ENCODE results near the gene PKP1.

PKP1 gene

GRCh38 chr1:201317551-201317950 is 34.2 kb downstream of the PKP1 start:
- no peak for TF ChIP-seq CTCF (IDR thresholded peaks at IDR 0.05; ENCODE audit: low read length)
- TF ChIP-seq EZH2 (optimal IDR thresholded peaks at IDR 0.05; ENCODE audit: low read depth, low read length): no peak
- no peak for TF ChIP-seq EZH2phosphoT487 (IDR thresholded peaks at IDR 0.05; ENCODE audit: low read length)
- Histone ChIP-seq H3K36me3 (replicated peaks; ENCODE audit: insufficient read depth, low read length) (no peaks in the 10 kb centered on the region), H3F3A (ENCODE audit: insufficient read depth, low read length) (no peaks in the 10 kb centered on the region), H3K9me2 (replicated peaks; ENCODE audit: insufficient read depth, low read length) (no peaks in the 10 kb centered on the region), H3K27ac (ENCODE audit: low read length) (no peak overlapping the region), H2AFZ (ENCODE audit: low read length) (no peak overlapping the region), H3K4me1 (ENCODE audit: low read length) (no peaks in the 10 kb centered on the region), H3K4me2 (ENCODE audit: low read depth, low read length) (no peak overlapping the region), H3K4me3 (ENCODE audit: low read length) (no peak overlapping the region), H4K20me1 (ENCODE audit: insufficient read depth, low read length) (no peaks in the 10 kb centered on the region), H3K79me2 (ENCODE audit: low read length) (no peaks in the 10 kb centered on the region), H3K9ac (ENCODE audit: low read length) (no peak overlapping the region), H3K27me3 (replicated peaks; ENCODE audit: insufficient read depth, low read length) (peaks cover 87% of the 10 kb centered on the region), H3K9me3 (replicated peaks; ENCODE audit: insufficient read depth, low read length) (no peaks in the 10 kb centered on the region)
- DNase-seq: no peak

DNA sequence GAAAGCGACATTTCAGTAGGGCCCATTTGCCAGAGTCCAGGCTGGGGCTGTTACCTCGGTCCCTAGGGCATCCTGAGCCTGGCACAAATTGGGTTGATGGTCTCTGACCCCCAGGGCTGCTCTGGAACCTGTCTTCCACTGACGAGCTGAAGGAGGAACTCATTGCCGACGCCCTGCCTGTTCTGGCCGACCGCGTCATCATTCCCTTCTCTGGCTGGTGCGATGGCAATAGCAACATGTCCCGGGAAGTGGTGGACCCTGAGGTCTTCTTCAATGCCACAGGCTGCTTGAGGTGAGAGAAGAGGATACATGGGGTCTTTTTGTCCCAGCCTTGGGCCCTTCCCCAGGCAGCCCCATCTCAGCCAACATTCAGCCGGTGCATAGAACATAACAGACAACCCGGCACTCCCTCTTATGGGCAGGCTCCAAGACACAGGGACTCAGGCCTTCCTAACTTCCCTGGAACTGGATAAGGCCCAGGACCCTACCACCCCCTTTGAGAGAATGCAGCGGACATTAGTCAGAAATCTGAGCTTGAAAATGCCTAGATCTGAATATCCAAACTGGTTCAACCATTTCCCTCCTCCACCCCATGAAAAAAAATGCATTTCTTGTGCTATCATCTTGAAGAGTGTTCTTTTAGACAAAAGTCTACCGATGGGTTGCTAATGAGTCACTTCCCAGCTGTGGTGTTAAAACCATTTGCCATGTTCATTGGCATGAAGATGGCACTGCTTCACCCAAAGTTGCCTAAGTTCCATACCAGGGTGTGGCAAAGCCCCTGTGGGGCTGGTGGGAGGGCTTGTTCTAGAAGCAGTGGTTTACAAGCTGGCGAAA is 35.4 kb downstream of the PKP1 start:
- no peak overlapping the region for H3K4me3 ChIP-seq (ENCODE audit: low read length)
- H3K9me3 ChIP-seq (replicated peaks; ENCODE audit: insufficient read depth, low read length): no peaks in the 10 kb centered on the region
- no peak for TF ChIP-seq CTCF (IDR thresholded peaks at IDR 0.05; ENCODE audit: low read length)
- DNase-seq: no peak
- H3K27me3 ChIP-seq (replicated peaks; ENCODE audit: insufficient read depth, low read length): peaks cover 85% of the 10 kb centered on the region
- H3F3A ChIP-seq (ENCODE audit: insufficient read depth, low read length): no peaks in the 10 kb centered on the region
- H3K79me2 ChIP-seq (ENCODE audit: low read length): no peaks in the 10 kb centered on the region
- H3K27ac ChIP-seq (ENCODE audit: low read length): no peak overlapping the region
- H4K20me1 ChIP-seq (ENCODE audit: insufficient read depth, low read length): no peaks in the 10 kb centered on the region
- no peak overlapping the region for H2AFZ ChIP-seq (ENCODE audit: low read length)
- no peak overlapping the region for H3K4me2 ChIP-seq (ENCODE audit: low read depth, low read length)
- H3K36me3 ChIP-seq (replicated peaks; ENCODE audit: insufficient read depth, low read length): no peaks in the 10 kb centered on the region
- H3K4me1 ChIP-seq (ENCODE audit: low read length): no peaks in the 10 kb centered on the region
- no peaks in the 10 kb centered on the region for H3K9me2 ChIP-seq (replicated peaks; ENCODE audit: insufficient read depth, low read length)
- H3K9ac ChIP-seq (ENCODE audit: low read length): no peak overlapping the region

GRCh38 chr1:201319631-201320030 is 36.3 kb downstream of the PKP1 start:
- no peaks in the 10 kb centered on the region for H3K9me3 ChIP-seq (replicated peaks; ENCODE audit: insufficient read depth, low read length)
- H3K9me2 ChIP-seq (replicated peaks; ENCODE audit: insufficient read depth, low read length): no peaks in the 10 kb centered on the region
- H4K20me1 ChIP-seq (ENCODE audit: insufficient read depth, low read length): no peaks in the 10 kb centered on the region
- H3K9ac ChIP-seq (ENCODE audit: low read length): no peak overlapping the region
- no peaks in the 10 kb centered on the region for H3K36me3 ChIP-seq (replicated peaks; ENCODE audit: insufficient read depth, low read length)
- no peaks in the 10 kb centered on the region for H3K79me2 ChIP-seq (ENCODE audit: low read length)
- H2AFZ ChIP-seq (ENCODE audit: low read length): no peak overlapping the region
- TF ChIP-seq CTCF (IDR thresholded peaks at IDR 0.05; ENCODE audit: low read length): no peak
- no peak for TF ChIP-seq EZH2phosphoT487 (IDR thresholded peaks at IDR 0.05; ENCODE audit: low read length)
- TF ChIP-seq EZH2 (optimal IDR thresholded peaks at IDR 0.05; ENCODE audit: low read depth, low read length): no peak
- no peaks in the 10 kb centered on the region for H3F3A ChIP-seq (ENCODE audit: insufficient read depth, low read length)
- H3K27ac ChIP-seq (ENCODE audit: low read length): no peak overlapping the region
- H3K4me3 ChIP-seq (ENCODE audit: low read length): no peak overlapping the region
- H3K4me2 ChIP-seq (ENCODE audit: low read depth, low read length): no peak overlapping the region
- no peak for DNase-seq
- H3K27me3 ChIP-seq (replicated peaks; ENCODE audit: insufficient read depth, low read length): peaks cover 88% of the 10 kb centered on the region
- H3K4me1 ChIP-seq (ENCODE audit: low read length): no peaks in the 10 kb centered on the region

All from MM.1S (cell line).